Gastroesophageal sphincter (tissue), 4 donors: Measurements from ENCODE around the gene HS2ST1. TPM values are rescaled to one million over a fixed set of nuclear protein-coding genes. Genes with fewer than 3 reads are reported as not detected.

Experiments
- ATAC-seq: fragments of 150-250 bp; one replicate; pipeline ENCODE4 v1.9.1; 2016; ENCODE audit warnings: mild to moderate bottlenecking, moderate library complexity
- H3K27ac ChIP-seq, 4 donors: fragments of 200-600 bp; sonication (generic) in 3 of 4; 1 replicate in 3 of 4; 2 replicates in 1 of 4; pipeline ENCODE4 v1.5.1; 2016 to 2019
- H3K27me3 ChIP-seq: fragments of 200-600 bp; sonication (generic); one replicate; pipeline ENCODE4 v1.5.1; 2019
- H3K36me3 ChIP-seq, 2 donors: fragments of 200-600 bp; sonication (generic); one replicate each; pipeline ENCODE4 v1.5.1; 2019; ENCODE audit warnings: control low read depth in 1 of 2
- H3K4me1 ChIP-seq, 3 donors: fragments of 200-600 bp; sonication (generic); 1 replicate in 2 of 3; 2 replicates in 1 of 3; pipeline ENCODE4 v1.5.1; 2016 to 2019; ENCODE audit warnings: control low read depth in 2 of 3
- H3K4me3 ChIP-seq, 2 donors: fragments of 200-600 bp; sonication (generic); one replicate each; pipeline ENCODE4 v1.5.1; 2019; ENCODE audit warnings: mild to moderate bottlenecking in 1 of 2, moderate library complexity in 1 of 2
- H3K9me3 ChIP-seq, 3 donors: fragments of 200-600 bp; sonication (generic); one replicate each; pipeline ENCODE4 v1.5.1; 2017 to 2019; ENCODE audit warnings: control low read depth in 2 of 3
- CTCF ChIP-seq, 4 experiments: fragments of 200-600 bp in 2 of 4; fragments of 450-650 bp in 2 of 4; sonication (generic) in 1 of 4; IDR thresholded peaks; one replicate each; pipeline ENCODE4 v1.5.1; 2017 to 2019; ENCODE audit warnings: antibody characterized with exemption in 4 of 4, mild to moderate bottlenecking in 2 of 4, moderate library complexity in 2 of 4
- EP300 ChIP-seq: sonication (generic); formaldehyde crosslinking; IDR thresholded peaks from one replicate; pipeline ENCODE4 v1.6.1; 2017; ENCODE audit warnings: antibody characterized with exemption, mild to moderate bottlenecking
- POLR2A ChIP-seq, 2 donors: fragments of 450-650 bp; IDR thresholded peaks; one replicate each; pipeline ENCODE4 v1.6.1; 2017; ENCODE audit warnings: antibody characterized with exemption in 2 of 2, mild to moderate bottlenecking in 2 of 2, moderate library complexity in 1 of 2
- POLR2AphosphoS5 ChIP-seq: sonication (generic); formaldehyde crosslinking; IDR thresholded peaks from one replicate; pipeline ENCODE4 v1.6.1; 2017; ENCODE audit warnings: antibody characterized with exemption
- WGBS, 2 donors: methylation state at CpG; one replicate each; pipeline ENCODE4 v1.1.5; 2018; ENCODE audit warnings: low coverage in 1 of 2; 5-methylcytosine and 5-hydroxymethylcytosine counted together
- total RNA-seq, 4 donors: library from RNA; depleted of rRNA; stranded (reverse); fragments of >200 nt; gene quantifications; one replicate each; pipeline ENCODE4 v1.1.0, GENCODE V29; 2016

Gene HS2ST1
- total RNA-seq, 4 donors from 2014 or later, result 10.3 to 17.0 (median 11.7) TPM

- Histone ChIP-seq H3K27ac (no peak overlapping the region), H3K4me1 (peaks cover 0 to 39% (median 0%) of the 10 kb centered on the region in 3 donors), H3K9me3 (no peaks in the 10 kb centered on the region), H3K27me3 (no peaks in the 10 kb centered on the region), H3K36me3 (no peaks in the 10 kb centered on the region), H3K4me3 (no peak overlapping the region)
- TF ChIP-seq POLR2AphosphoS5 (no peak), POLR2A (IDR thresholded peaks at IDR 0.05) (no peak), EP300 (no peak), CTCF (IDR thresholded peaks at IDR 0.05) (no peak)
- 92 to 93% methylated on average over 8 of the region's 9 CpGs for WGBS, 2 donors
- ATAC-seq, result no peak
These were observed 241.2 kb downstream of the HS2ST1 start for GRCh38 chr1:87155648-87156047.

GRCh38 chr1:87156124-87156523 lies 241.7 kb downstream of the HS2ST1 start:
- no peaks in the 10 kb centered on the region for H3K36me3 ChIP-seq
- WGBS, 2 donors, result 87 to 100% methylated on average over 4 to 6 of the region's 6 CpGs
- no peaks in the 10 kb centered on the region for H3K27me3 ChIP-seq
- TF ChIP-seq EP300, result no peak
- TF ChIP-seq POLR2AphosphoS5, result no peak
- no peak for TF ChIP-seq CTCF (IDR thresholded peaks at IDR 0.05)
- no peak for TF ChIP-seq POLR2A (IDR thresholded peaks at IDR 0.05)
- no peak overlapping the region for H3K27ac ChIP-seq
- ATAC-seq, result no peak
- peaks cover 0 to 34% (median 0%) of the 10 kb centered on the region in 3 donors for H3K4me1 ChIP-seq
- no peak overlapping the region for H3K4me3 ChIP-seq
- no peaks in the 10 kb centered on the region for H3K9me3 ChIP-seq

GRCh38 chr1:87159378-87159915 lies 245.0 kb downstream of the HS2ST1 start:
- WGBS, 2 donors, result 90 to 96% methylated on average over 5 to 6 of the region's 6 CpGs
- no peak for ATAC-seq
- no peak for TF ChIP-seq POLR2A (IDR thresholded peaks at IDR 0.05)
- no peak for TF ChIP-seq CTCF (IDR thresholded peaks at IDR 0.05)
- no peak for TF ChIP-seq EP300
- TF ChIP-seq POLR2AphosphoS5, result no peak

More at GRCh38 chr1:87159378-87159915, 245.0 kb downstream of the HS2ST1 start:
- no peaks in the 10 kb centered on the region for H3K9me3 ChIP-seq
- no peaks in the 10 kb centered on the region for H3K36me3 ChIP-seq
- peaks cover 0 to 3% (median 0%) of the 10 kb centered on the region in 3 donors for H3K4me1 ChIP-seq
- H3K4me3 ChIP-seq, result no peak overlapping the region
- no peak overlapping the region for H3K27ac ChIP-seq
- H3K27me3 ChIP-seq, result no peaks in the 10 kb centered on the region

Other genes with a start within 250 kb of the HS2ST1 start
- 10 to 100 TPM; 58.4 to 81.7 (median 77.3) TPM for gene SH3GLB1, start 210.1 kb upstream of the HS2ST1 start, total RNA-seq
- gene SELENOF, start 509 bp upstream of the HS2ST1 start, total RNA-seq, result 100 to 1,000 TPM in 2 of 4 donors, 10 to 100 TPM in 2; 71.0 to 123 (median 102) TPM